Endodermal cell (in vitro differentiated cells): ENCODE measurements around the gene PLXNC1. TPM values are rescaled to one million over a fixed set of nuclear protein-coding genes. Genes with fewer than 3 reads are reported as not detected.

Source experiments
- DNase-seq: peaks from one replicate; pipeline ENCODE4 v3.0.0-alpha.2; 2017
- H3K27ac ChIP-seq: 2 replicates; pipeline ENCODE4 v1.5.1; 2013; ENCODE audit warnings: mild to moderate bottlenecking, low read depth, low read length, moderate library complexity
- H3K27me3 ChIP-seq: 2 replicates; pipeline ENCODE4 v1.6.1; 2013; ENCODE audit warnings: mild to moderate bottlenecking, low read length, moderate library complexity; ENCODE audit not compliant: insufficient read depth, control insufficient read depth, poor library complexity, severe bottlenecking
- H3K36me3 ChIP-seq: 2 replicates; pipeline ENCODE4 v1.7.0; 2013; ENCODE audit warnings: mild to moderate bottlenecking, low read length, moderate library complexity; ENCODE audit not compliant: control insufficient read depth, insufficient read depth
- H3K4me1 ChIP-seq: one replicate; pipeline ENCODE4 v1.7.0; 2013; ENCODE audit warnings: low read length; ENCODE audit not compliant: control insufficient read depth, insufficient read depth
- H3K4me3 ChIP-seq: 2 replicates; pipeline ENCODE4 v1.5.1; 2013; ENCODE audit warnings: mild to moderate bottlenecking, low read length, moderate library complexity
- H3K9ac ChIP-seq: 2 replicates; pipeline ENCODE4 v1.6.1; 2013; ENCODE audit warnings: mild to moderate bottlenecking, low read length, moderate library complexity; ENCODE audit not compliant: poor library complexity, severe bottlenecking; ENCODE audit errors: extremely low read depth
- H3K9me3 ChIP-seq: 2 replicates; pipeline ENCODE4 v1.6.1; 2013; ENCODE audit warnings: mild to moderate bottlenecking, low read length, moderate library complexity; ENCODE audit not compliant: control insufficient read depth
- H3K27ac Mint-ChIP-seq: 2 replicates; pipeline ENCODE4 v1.8.0; 2020; ENCODE audit warnings: mixed read lengths
- H3K27me3 Mint-ChIP-seq: 2 replicates; pipeline ENCODE4 v1.8.0; 2021; ENCODE audit warnings: mild to moderate bottlenecking, mixed read lengths; ENCODE audit not compliant: insufficient read depth
- H3K36me3 Mint-ChIP-seq: 2 replicates; pipeline ENCODE4 v1.8.0; 2020; ENCODE audit warnings: low read depth, mixed read lengths
- H3K4me1 Mint-ChIP-seq: 2 replicates; pipeline ENCODE4 v1.8.0; 2020; ENCODE audit warnings: mixed read lengths
- H3K4me3 Mint-ChIP-seq: 2 replicates; pipeline ENCODE4 v1.8.0; 2020; ENCODE audit warnings: mild to moderate bottlenecking, moderate library complexity, mixed read lengths
- H3K9me3 Mint-ChIP-seq: 2 replicates; pipeline ENCODE4 v1.8.0; 2020; ENCODE audit warnings: mild to moderate bottlenecking, mixed read lengths
- WGBS, 2 experiments: methylation state at CpG; one replicate each; pipeline versions ENCODE4 v1.1.5 to v1.1.7; 2013; ENCODE audit warnings: missing lambda C conversion rate in 2 of 2, mixed read lengths in 1 of 2; ENCODE audit not compliant: insufficient coverage in 1 of 2, insufficient read length in 1 of 2; 5-methylcytosine and 5-hydroxymethylcytosine counted together
- total RNA-seq, 2 donors: library from RNA; stranded (reverse); fragmentation: NEBNext Ultra II Directional in 1 of 2; extraction: Animal tissue kit (Norgen Biotek cat#: 25700) in 1 of 2; gene quantifications; 2 replicates in 1 of 2; 3 replicates in 1 of 2; pipeline ENCODE4 v1.2.1, GENCODE V29; 2021
- TF ChIP-seq, protein P1 (sequence below): fragments of 200-600 bp; sonication (generic); conservative IDR thresholded peaks from 2 replicates; pipeline ENCODE4 v1.5.0; 2021; ENCODE audit warnings: antibody characterized with exemption, mild to moderate bottlenecking

The PLXNC1 gene
- total RNA-seq, 2 donors from 2014 or later = 1.6 to 1.9 TPM

DNA sequence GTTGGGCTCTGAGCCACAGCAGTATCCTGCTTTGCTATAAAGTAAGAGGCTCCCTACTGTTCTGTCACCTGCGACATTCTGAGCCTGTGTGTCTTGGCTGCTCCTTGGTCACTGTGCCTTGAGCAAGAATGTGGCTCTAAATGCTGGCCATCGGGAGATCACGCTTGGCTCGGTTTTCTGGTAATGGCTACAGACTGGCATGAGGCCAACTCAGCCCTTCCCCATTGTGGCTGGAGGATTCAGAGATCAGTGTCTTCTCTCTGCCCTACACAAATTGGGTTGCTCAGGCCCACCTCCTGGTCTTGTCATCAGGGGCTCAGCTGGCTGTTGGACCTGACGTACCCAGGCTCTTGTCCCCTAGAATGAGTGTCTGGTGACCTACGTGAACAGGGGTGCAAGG, 94.5 kb downstream of the PLXNC1 start:
- H3K27me3 ChIP-seq = no peaks in the 10 kb centered on the region
- no peaks in the 10 kb centered on the region for H3K36me3 Mint-ChIP-seq
- TF ChIP-seq, protein P1, sequence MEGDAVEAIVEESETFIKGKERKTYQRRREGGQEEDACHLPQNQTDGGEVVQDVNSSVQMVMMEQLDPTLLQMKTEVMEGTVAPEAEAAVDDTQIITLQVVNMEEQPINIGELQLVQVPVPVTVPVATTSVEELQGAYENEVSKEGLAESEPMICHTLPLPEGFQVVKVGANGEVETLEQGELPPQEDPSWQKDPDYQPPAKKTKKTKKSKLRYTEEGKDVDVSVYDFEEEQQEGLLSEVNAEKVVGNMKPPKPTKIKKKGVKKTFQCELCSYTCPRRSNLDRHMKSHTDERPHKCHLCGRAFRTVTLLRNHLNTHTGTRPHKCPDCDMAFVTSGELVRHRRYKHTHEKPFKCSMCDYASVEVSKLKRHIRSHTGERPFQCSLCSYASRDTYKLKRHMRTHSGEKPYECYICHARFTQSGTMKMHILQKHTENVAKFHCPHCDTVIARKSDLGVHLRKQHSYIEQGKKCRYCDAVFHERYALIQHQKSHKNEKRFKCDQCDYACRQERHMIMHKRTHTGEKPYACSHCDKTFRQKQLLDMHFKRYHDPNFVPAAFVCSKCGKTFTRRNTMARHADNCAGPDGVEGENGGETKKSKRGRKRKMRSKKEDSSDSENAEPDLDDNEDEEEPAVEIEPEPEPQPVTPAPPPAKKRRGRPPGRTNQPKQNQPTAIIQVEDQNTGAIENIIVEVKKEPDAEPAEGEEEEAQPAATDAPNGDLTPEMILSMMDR = no peak

DNA sequence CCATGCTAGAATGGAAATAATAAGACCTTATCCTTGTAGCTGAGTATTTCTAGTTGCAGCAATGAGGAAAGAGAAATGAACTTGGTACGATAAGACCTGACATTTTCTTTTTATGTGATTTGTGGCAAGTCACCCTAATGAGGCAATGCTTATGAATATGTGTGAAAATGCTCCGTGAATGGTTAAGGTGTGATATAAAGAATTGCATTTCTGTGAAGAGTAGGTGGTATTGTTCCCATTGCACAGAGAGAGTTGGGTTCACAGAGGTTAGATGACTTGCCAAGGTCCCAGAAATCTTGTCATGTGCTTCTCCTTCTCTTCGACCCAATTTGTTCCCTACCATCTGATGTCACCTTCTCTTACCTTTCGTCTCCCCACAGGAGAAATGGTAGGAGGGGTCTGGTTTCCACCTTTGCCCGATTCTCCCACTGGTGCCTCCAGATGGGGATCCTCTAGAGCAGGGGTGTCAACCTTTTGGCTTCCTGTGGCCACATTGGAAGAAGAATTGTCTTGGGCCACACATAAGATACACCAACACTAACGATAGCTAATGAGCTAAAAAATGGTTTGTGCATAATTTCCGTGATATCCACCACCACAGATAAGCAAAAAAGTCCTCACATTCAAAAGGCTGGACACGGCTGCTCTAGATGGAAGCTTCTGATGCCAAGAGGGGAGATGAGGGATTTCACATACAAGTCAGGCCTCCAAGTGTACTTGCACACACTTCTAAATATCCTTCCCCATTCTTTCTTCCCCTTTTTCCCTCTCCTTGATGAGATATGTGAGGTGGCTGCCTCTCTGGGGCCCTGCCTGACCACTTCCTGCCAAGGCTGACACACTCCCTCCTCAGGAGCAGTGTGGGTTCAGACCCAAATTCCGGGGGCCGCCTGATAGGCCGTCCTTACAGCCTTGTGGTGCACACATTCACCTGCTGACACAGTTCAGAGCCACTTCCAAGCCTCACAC, 96.1 kb downstream of the PLXNC1 start:
- no peaks in the 10 kb centered on the region for H3K9me3 Mint-ChIP-seq
- Histone ChIP-seq H3K36me3 (no peaks in the 10 kb centered on the region), H3K27ac (no peak overlapping the region), H3K9ac (no peak overlapping the region), H3K4me3 (no peak overlapping the region), H3K9me3 (no peaks in the 10 kb centered on the region), H3K27me3 (no peaks in the 10 kb centered on the region), H3K4me1 (no peaks in the 10 kb centered on the region)
- no peaks in the 10 kb centered on the region for H3K36me3 Mint-ChIP-seq
- peaks cover 17% of the 10 kb centered on the region for H3K4me1 Mint-ChIP-seq
- H3K4me3 Mint-ChIP-seq = no peak overlapping the region
- H3K27me3 Mint-ChIP-seq = no peaks in the 10 kb centered on the region
- no peak for DNase-seq
- TF ChIP-seq, protein P1 = no peak
- H3K27ac Mint-ChIP-seq = no peak overlapping the region
- WGBS, 2 experiments = 95% methylated on average over 6 to 11 of the region's 11 CpGs

More for the DNA sequence above, 94.5 kb downstream of the PLXNC1 start:
- H3K4me1 Mint-ChIP-seq = peaks cover 13% of the 10 kb centered on the region
- Histone ChIP-seq H3K4me1 (no peaks in the 10 kb centered on the region), H3K4me3 (no peak overlapping the region), H3K36me3 (no peaks in the 10 kb centered on the region), H3K9me3 (no peaks in the 10 kb centered on the region), H3K27ac (no peak overlapping the region), H3K9ac (no peak overlapping the region)
- WGBS, 2 experiments = 92 to 94% methylated on average over 6 of the region's 6 CpGs
- no peaks in the 10 kb centered on the region for H3K9me3 Mint-ChIP-seq
- no peak overlapping the region for H3K27ac Mint-ChIP-seq
- H3K4me3 Mint-ChIP-seq = no peak overlapping the region
- H3K27me3 Mint-ChIP-seq = no peaks in the 10 kb centered on the region
- DNase-seq = peak; percentile 54

DNA sequence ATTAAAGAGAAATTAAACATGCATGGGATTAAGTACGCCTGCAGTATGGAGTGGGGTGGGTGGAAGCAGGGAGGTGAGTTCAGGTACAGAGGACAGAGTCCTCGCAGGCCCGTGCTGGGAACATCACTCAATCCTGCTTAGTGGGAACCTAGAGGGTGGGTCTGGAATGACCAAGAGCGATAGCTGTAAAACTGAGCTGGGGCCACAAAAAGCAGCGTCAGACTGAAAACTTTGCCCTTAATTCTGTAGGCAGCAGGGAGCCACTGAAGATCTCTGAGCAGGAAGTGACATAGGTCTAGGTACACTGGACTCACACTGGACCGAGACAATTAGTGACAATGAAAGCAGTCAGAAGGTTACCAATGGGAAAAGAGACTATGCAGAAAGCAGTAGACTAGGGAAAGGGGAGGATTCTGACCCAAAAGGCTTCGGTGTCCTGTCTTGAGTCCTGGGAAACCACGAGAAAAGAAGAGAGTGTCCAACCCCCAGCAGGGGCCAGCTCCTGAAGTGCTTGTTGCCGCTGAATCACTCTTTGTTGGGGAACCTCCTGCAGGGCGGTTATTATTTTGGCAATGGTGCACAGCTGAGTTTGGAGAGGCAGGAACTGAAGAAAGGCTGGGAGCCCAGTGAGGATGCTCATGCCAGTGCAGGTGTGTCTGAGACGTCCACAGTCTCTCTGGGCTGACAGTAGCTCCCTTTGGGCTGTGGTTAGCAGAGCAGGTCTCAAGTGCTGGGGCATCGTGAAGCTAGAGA, 97.4 kb downstream of the PLXNC1 start:
- Histone ChIP-seq H3K27me3 (no peaks in the 10 kb centered on the region), H3K4me3 (no peak overlapping the region), H3K9me3 (no peaks in the 10 kb centered on the region), H3K4me1 (no peaks in the 10 kb centered on the region), H3K36me3 (no peaks in the 10 kb centered on the region), H3K9ac (no peak overlapping the region), H3K27ac (peak overlapping the region; percentile 45)
- TF ChIP-seq, protein P1 = no peak
- Mint-ChIP-seq H3K4me1 (peaks cover 17% of the 10 kb centered on the region), H3K4me3 (no peak overlapping the region), H3K27me3 (no peaks in the 10 kb centered on the region), H3K9me3 (no peaks in the 10 kb centered on the region), H3K27ac (no peak overlapping the region), H3K36me3 (no peaks in the 10 kb centered on the region)
- 76 to 84% methylated on average over 12 of the region's 12 CpGs for WGBS, 2 experiments
- peak; percentile 53 for DNase-seq
